Testis (tissue), 3 donors: Measurements from ENCODE around the gene RCC2. TPM values are rescaled to one million over a fixed set of nuclear protein-coding genes. Genes with fewer than 3 reads are reported as not detected.
"Not testable (repeated sequence)": the region's sequence is repeated elsewhere in the genome, so short reads cannot be mapped to it uniquely, and the experiment has no call there.

Experiments
- DNase-seq: peaks from one replicate; pipeline ENCODE4 v3.0.0-alpha.2; 2019
- H3K27ac ChIP-seq, 2 donors: fragments of 200-600 bp; sonication (generic); one replicate each; pipeline ENCODE4 v1.5.1; 2019
- H3K27me3 ChIP-seq: fragments of 200-600 bp; sonication (generic); one replicate; pipeline ENCODE4 v1.5.1; 2019
- H3K36me3 ChIP-seq: fragments of 200-600 bp; sonication (generic); one replicate; pipeline ENCODE4 v1.5.1; 2017; ENCODE audit warnings: low read depth; ENCODE audit errors: missing control alignments
- H3K4me1 ChIP-seq: fragments of 200-600 bp; sonication (generic); one replicate; pipeline ENCODE4 v1.5.1; 2019
- H3K4me3 ChIP-seq, 2 donors: fragments of 200-600 bp; sonication (generic); one replicate each; pipeline ENCODE4 v1.5.1; 2017 to 2019
- H3K9me3 ChIP-seq: fragments of 200-600 bp; sonication (generic); one replicate; pipeline ENCODE4 v1.5.1; 2017
- POLR2A ChIP-seq: fragments of 450-650 bp; IDR thresholded peaks from one replicate; pipeline ENCODE4 v1.6.1; 2017; ENCODE audit warnings: antibody characterized with exemption, mild to moderate bottlenecking, moderate library complexity
- WGBS, 2 donors: methylation state at CpG; one replicate each; pipeline ENCODE4 v1.1.5; 2018; 5-methylcytosine and 5-hydroxymethylcytosine counted together
- intact Hi-C: fragments of 100-400 bp; cut with DNase I; formaldehyde crosslinking; loops from one replicate; pipeline ENCODE4 v1.15.1; 2023; ENCODE audit warnings: low total_unique reads
- polyA plus RNA-seq: library from polyadenylated mRNA; stranded (reverse); fragments of 350-450 nt; fragmentation: Illumina TruSeq; extraction: RNeasy Lipid Tissue Mini Kit (QIAGEN cat#74804); gene quantifications from one replicate; pipeline ENCODE4 v1.2.3, GENCODE V29; 2014; ENCODE audit warnings: low read depth, low replicate concordance; ENCODE audit not compliant: insufficient read depth
- total RNA-seq, 2 donors: library from RNA; depleted of rRNA; stranded (reverse); fragments of >200 nt; gene quantifications; one replicate each; pipeline ENCODE4 v1.2.3, GENCODE V29; 2016
- TF ChIP-seq, protein P1 (sequence below), 3 experiments: fragments of 450-650 bp in 2 of 3; fragments of 200-600 bp in 1 of 3; sonication (generic) in 1 of 3; IDR thresholded peaks; one replicate each; pipeline ENCODE4 v1.5.1; 2016 to 2019; ENCODE audit warnings: antibody characterized with exemption in 3 of 3, mild to moderate bottlenecking in 2 of 3, moderate library complexity in 1 of 3

RCC2 gene
- total and polyA plus RNA-seq, 3 donors from 2014 or later: 42.2 to 60.2 (median 55.0) TPM

DNA sequence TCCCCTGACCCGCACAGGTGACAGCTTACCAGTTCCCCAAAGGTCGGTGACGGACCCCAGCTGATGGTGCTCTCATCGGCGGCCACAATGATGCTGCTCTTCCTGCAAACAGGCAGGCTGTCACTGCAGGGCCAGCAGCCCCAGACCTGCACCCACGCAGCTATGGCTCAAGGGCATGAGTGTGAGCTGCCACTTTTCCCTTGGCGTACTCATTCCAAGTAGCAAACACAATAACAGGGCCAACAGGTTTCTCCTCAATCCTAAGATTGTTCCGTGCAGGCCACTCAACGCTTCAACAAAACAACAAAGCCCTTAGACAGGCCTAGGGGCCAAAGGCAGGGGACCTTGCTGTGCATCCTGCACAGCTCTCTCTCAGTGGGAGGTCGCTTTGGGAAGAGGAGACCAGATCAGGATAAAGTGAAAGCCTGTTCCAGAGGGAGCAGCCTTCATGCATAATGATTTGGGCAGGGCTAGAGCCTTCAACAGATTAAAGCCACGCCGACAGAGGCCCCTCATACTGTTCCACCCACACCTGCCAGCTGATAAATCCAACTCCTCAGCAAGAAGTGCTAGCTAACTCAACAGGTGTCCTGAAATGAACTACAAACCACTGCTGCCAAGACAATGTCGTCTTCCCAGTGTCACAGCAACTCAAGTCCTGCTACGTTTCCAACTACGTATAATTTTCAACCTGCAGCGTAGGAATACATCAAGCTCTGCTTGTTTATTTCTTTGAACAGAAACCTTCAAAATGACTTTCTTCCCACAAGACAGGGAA, 27.2 kb downstream of the RCC2 start:
- Histone ChIP-seq H3K27me3 (no peaks in the 10 kb centered on the region), H3K36me3 (no peaks in the 10 kb centered on the region), H3K9me3 (no peaks in the 10 kb centered on the region), H3K27ac (no peak overlapping the region), H3K4me1 (no peaks in the 10 kb centered on the region), H3K4me3 (no peak overlapping the region)
- DNase-seq: no peak
- WGBS, 2 donors: 68 to 77% methylated on average over 16 of the region's 16 CpGs
- TF ChIP-seq, protein P1, sequence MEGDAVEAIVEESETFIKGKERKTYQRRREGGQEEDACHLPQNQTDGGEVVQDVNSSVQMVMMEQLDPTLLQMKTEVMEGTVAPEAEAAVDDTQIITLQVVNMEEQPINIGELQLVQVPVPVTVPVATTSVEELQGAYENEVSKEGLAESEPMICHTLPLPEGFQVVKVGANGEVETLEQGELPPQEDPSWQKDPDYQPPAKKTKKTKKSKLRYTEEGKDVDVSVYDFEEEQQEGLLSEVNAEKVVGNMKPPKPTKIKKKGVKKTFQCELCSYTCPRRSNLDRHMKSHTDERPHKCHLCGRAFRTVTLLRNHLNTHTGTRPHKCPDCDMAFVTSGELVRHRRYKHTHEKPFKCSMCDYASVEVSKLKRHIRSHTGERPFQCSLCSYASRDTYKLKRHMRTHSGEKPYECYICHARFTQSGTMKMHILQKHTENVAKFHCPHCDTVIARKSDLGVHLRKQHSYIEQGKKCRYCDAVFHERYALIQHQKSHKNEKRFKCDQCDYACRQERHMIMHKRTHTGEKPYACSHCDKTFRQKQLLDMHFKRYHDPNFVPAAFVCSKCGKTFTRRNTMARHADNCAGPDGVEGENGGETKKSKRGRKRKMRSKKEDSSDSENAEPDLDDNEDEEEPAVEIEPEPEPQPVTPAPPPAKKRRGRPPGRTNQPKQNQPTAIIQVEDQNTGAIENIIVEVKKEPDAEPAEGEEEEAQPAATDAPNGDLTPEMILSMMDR (IDR thresholded peaks at IDR 0.05): no peak
- no peak for TF ChIP-seq POLR2A
- intact Hi-C loops: no loop called here

DNA sequence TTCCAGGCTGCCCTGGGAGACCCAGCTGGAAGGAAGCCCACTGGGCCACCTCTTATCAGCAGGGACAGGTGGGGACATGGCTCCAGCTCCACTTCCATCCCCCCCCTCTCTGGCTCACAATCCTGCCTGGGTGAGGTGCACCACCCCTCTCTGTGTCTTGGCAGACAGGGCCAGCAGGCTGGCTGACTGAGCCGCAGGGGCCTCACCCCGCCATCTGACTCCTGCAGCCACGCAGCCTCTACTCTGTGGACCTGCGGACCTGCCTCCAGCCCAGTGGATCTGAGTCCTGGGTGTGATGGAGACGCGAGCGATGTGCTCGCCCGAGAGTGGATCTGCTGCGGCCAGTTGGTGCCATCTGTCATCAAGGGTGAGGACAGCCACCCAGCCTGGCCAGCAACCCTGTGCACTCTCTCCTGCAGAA, 30.1 kb downstream of the RCC2 start:
- TF ChIP-seq, protein P1 (IDR thresholded peaks at IDR 0.05): no peak
- TF ChIP-seq POLR2A: no peak
- no peaks in the 10 kb centered on the region for H3K27me3 ChIP-seq
- no peak overlapping the region for H3K27ac ChIP-seq
- H3K36me3 ChIP-seq: no peaks in the 10 kb centered on the region
- WGBS, 2 donors: 82 to 92% methylated on average over 8 to 9 of the region's 10 CpGs
- peaks cover 5% of the 10 kb centered on the region for H3K4me1 ChIP-seq
- no peak for DNase-seq
- no peak overlapping the region for H3K4me3 ChIP-seq
- intact Hi-C loops: no loop called here
- H3K9me3 ChIP-seq: no peaks in the 10 kb centered on the region

DNA sequence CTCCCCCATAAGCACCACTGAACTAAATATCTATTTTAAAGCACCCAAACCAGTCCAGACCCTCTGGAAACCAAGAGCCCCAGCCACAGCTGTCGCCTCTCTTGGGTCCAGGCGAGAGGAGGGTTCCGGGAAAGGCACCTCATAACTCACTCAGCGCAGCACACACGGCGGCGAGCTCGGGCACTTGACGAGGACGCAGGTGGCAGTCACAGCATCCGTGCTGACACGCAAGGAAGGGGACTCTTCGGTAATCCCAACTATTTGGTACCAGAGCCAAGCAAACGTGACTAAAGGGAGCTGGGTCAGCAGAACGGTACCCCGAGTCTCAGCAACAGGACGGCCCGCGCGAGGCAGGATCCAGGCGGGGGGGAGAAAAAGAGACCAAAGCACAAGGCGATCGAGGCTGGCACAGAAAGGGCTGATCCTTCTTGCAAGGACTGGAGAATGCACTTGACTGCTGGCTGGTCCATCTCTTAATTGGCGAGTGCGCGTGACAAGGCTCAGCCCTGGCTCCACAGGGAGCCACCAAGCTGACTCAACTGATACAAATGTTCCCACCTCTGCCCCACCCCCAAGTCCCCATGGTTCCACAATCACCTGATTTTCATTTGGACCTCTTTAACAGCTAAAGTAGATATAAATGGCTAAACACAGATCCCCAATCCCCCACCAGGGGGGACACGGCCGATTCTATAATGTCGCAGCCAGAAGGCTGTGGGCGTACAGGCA, 31.5 kb downstream of the RCC2 start:
- intact Hi-C loops, H3K9me3 ChIP-seq, H3K4me3 ChIP-seq, H3K27ac ChIP-seq, H3K4me1 ChIP-seq, DNase-seq, H3K36me3 ChIP-seq, H3K27me3 ChIP-seq: not testable (repeated sequence)
- WGBS, 2 donors: 90 to 93% methylated on average over 30 of the region's 30 CpGs

DNA sequence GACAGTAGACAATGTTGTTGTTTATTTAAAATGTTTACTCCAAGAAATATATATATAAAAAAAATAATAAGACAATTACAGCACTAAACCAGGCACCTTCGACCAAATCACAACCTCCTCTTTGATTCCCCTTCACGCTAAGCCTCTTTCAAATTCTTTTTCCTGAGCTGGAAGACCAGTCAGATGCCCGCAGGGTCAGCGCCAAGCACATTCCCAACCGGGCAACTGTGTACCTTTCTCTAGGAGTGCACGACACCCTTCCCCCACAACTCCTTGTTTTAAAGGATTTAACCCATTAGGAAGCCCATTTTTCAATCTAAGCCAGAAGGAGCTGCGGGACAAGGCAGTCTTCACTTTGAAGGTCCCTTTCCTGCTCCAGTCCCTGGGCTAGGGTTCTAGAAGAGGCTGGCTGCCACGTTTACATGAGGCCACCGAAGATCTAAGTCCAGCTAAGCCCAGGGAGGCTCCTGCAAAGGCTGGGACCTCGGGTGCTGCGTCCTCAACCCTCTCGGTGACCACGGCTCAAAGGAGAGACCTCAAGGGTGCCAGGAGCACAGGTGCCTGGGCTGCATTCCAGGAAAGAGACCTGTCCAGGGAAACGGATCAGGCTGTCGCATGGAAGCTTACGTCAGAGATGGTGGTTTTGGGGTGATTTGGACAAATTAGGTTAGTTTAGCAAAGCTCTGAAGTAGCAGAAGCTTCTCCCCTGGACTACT, 32.6 kb downstream of the RCC2 start:
- H3K27ac ChIP-seq, DNase-seq, H3K36me3 ChIP-seq, intact Hi-C loops, H3K4me1 ChIP-seq, H3K9me3 ChIP-seq, H3K4me3 ChIP-seq, H3K27me3 ChIP-seq: not testable (repeated sequence)
- 81 to 88% methylated on average over 12 to 16 of the region's 16 CpGs for WGBS, 2 donors

DNA sequence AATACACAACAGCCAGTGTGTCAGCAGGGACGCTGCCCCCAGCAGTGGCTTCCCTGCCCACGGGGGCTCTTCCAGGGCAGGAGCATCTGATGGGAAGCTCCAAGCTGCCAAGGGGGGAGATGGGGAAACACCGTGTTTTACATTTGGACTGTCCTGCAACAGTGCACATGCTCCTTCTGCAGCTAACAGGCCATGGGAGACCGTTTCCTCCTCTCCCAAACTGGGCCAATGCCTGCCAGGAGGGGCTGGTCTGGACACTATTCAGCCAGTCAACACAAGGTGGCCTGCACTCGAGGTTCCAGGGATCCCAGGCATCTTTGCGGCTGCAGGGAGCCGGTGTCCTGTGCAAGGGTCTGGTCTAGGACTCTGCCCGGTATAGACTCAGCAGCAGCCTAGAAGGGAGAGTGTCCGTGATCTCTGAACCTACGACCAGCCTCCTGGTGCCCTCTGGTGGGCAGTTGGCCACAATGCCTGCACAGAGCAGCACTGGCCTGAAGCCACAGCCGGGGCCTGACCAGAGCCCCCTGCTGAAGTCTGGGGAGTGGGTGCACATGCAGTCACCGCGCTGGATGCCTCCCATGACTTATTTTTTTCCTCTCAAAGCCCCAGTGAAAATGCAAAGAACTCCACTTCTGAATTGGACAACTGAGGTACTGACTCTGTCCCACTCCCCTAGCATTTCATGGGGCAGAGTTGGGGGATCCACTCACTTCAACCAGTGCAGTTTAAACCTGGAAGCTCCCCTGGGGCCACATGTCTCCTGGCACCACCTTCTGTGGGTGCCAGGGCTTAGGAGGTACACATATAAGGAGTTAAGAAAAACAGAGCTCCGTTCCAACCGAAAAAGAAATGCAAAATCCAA, 33.3 kb downstream of the RCC2 start:
- Histone ChIP-seq H3K27me3 (no peaks in the 10 kb centered on the region), H3K36me3 (no peaks in the 10 kb centered on the region), H3K27ac (no peak overlapping the region), H3K9me3 (no peaks in the 10 kb centered on the region), H3K4me3 (no peak overlapping the region), H3K4me1 (peaks cover 5% of the 10 kb centered on the region)
- TF ChIP-seq POLR2A: no peak
- TF ChIP-seq, protein P1 (IDR thresholded peaks at IDR 0.05): peak in 2 of 3 experiments; percentile 44 to 66
- intact Hi-C loops: no loop called here
- WGBS, 2 donors: 68 to 71% methylated on average over 6 to 15 of the region's 15 CpGs
- DNase-seq: peak; percentile 77
